ENCODE measurements around the gene FBXO36.

DNA sequence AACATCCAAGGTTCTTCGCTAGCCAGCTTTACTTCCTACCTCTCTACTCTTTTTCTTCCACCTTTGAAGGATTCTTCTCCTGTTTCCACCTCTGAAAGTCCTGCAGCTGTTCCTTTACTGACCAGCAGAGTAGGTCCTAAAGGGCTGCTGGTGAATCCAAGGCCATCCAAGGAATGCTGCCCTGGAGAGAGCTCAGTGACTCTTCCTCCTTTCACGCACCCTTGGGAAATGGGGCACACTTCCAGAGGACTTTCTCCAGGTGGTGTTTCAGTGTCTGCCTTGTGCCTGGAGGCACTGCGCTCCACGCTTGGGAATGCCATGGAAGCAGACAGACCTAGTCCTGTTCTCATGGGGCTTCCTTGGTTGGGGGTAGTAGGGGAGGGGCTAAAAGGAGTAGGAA, 101.0 kb downstream of the FBXO36 start:
- TF ChIP-seq ZFP36 (IDR thresholded peaks at IDR 0.05; ENCODE audit: borderline replicate concordance, partially characterized antibody) (no peak), RFX5 (IDR thresholded peaks at IDR 0.05) (no peak), NR3C1 (IDR thresholded peaks at IDR 0.05) (no peak), POLR2A (IDR thresholded peaks at IDR 0.05; ENCODE audit: low read length) (no peak), KDM1A (IDR thresholded peaks at IDR 0.05; ENCODE audit: low read depth) (no peak), ZSCAN20 (CRISPR knock-in tag; IDR thresholded peaks at IDR 0.05) (no peak), ESRRA (IDR thresholded peaks at IDR 0.05; ENCODE audit: borderline replicate concordance, low read length) (no peak), MAFK (IDR thresholded peaks at IDR 0.05; ENCODE audit: partially characterized antibody) (no peak), CHD4 (IDR thresholded peaks at IDR 0.05; ENCODE audit: borderline replicate concordance) (no peak)
- TF ChIP-seq, protein P1, sequence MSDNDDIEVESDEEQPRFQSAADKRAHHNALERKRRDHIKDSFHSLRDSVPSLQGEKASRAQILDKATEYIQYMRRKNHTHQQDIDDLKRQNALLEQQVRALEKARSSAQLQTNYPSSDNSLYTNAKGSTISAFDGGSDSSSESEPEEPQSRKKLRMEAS (IDR thresholded peaks at IDR 0.05): no peak
- TF ChIP-seq, protein P2, sequence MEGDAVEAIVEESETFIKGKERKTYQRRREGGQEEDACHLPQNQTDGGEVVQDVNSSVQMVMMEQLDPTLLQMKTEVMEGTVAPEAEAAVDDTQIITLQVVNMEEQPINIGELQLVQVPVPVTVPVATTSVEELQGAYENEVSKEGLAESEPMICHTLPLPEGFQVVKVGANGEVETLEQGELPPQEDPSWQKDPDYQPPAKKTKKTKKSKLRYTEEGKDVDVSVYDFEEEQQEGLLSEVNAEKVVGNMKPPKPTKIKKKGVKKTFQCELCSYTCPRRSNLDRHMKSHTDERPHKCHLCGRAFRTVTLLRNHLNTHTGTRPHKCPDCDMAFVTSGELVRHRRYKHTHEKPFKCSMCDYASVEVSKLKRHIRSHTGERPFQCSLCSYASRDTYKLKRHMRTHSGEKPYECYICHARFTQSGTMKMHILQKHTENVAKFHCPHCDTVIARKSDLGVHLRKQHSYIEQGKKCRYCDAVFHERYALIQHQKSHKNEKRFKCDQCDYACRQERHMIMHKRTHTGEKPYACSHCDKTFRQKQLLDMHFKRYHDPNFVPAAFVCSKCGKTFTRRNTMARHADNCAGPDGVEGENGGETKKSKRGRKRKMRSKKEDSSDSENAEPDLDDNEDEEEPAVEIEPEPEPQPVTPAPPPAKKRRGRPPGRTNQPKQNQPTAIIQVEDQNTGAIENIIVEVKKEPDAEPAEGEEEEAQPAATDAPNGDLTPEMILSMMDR (IDR thresholded peaks at IDR 0.05): no peak
- TF ChIP-seq, protein P3, sequence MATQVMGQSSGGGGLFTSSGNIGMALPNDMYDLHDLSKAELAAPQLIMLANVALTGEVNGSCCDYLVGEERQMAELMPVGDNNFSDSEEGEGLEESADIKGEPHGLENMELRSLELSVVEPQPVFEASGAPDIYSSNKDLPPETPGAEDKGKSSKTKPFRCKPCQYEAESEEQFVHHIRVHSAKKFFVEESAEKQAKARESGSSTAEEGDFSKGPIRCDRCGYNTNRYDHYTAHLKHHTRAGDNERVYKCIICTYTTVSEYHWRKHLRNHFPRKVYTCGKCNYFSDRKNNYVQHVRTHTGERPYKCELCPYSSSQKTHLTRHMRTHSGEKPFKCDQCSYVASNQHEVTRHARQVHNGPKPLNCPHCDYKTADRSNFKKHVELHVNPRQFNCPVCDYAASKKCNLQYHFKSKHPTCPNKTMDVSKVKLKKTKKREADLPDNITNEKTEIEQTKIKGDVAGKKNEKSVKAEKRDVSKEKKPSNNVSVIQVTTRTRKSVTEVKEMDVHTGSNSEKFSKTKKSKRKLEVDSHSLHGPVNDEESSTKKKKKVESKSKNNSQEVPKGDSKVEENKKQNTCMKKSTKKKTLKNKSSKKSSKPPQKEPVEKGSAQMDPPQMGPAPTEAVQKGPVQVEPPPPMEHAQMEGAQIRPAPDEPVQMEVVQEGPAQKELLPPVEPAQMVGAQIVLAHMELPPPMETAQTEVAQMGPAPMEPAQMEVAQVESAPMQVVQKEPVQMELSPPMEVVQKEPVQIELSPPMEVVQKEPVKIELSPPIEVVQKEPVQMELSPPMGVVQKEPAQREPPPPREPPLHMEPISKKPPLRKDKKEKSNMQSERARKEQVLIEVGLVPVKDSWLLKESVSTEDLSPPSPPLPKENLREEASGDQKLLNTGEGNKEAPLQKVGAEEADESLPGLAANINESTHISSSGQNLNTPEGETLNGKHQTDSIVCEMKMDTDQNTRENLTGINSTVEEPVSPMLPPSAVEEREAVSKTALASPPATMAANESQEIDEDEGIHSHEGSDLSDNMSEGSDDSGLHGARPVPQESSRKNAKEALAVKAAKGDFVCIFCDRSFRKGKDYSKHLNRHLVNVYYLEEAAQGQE (IDR thresholded peaks at IDR 0.05): no peak

All from A549 (cell line).